Progenitor cell of endocrine pancreas (in vitro differentiated cells): ENCODE measurements around the gene DDX60. TPM values are rescaled to one million over a fixed set of nuclear protein-coding genes. Genes with fewer than 3 reads are reported as not detected.

ENCODE experiments used
- DNase-seq: peaks from one replicate; pipeline ENCODE4 v3.0.0; 2021; ENCODE audit warnings: low spot score; ENCODE audit not compliant: unreplicated experiment
- H3K27ac Mint-ChIP-seq: 2 replicates; pipeline ENCODE4 v1.8.0; 2021; ENCODE audit warnings: mild to moderate bottlenecking, moderate library complexity, mixed read lengths
- H3K27me3 Mint-ChIP-seq: 2 replicates; pipeline ENCODE4 v1.8.0; 2021; ENCODE audit warnings: mixed read lengths
- H3K36me3 Mint-ChIP-seq: 2 replicates; pipeline ENCODE4 v1.8.0; 2022; ENCODE audit warnings: mixed read lengths; ENCODE audit not compliant: insufficient read depth
- H3K4me1 Mint-ChIP-seq: 2 replicates; pipeline ENCODE4 v1.8.0; 2021; ENCODE audit warnings: low read depth, mixed read lengths
- H3K4me3 Mint-ChIP-seq: 2 replicates; pipeline ENCODE4 v1.8.0; 2021; ENCODE audit warnings: low read depth, mild to moderate bottlenecking, moderate library complexity, mixed read lengths
- H3K9me3 Mint-ChIP-seq: 2 replicates; pipeline ENCODE4 v1.8.0; 2021; ENCODE audit warnings: low read depth, mixed read lengths
- CTCF ChIP-seq: fragments of 200-600 bp; sonication (generic); IDR thresholded peaks from one replicate; pipeline ENCODE4 v1.5.0; 2021; ENCODE audit warnings: antibody characterized with exemption, mild to moderate bottlenecking; ENCODE audit not compliant: unreplicated experiment
- total RNA-seq: library from RNA; stranded (reverse); gene quantifications from 2 replicates; pipeline ENCODE4 v1.2.1, GENCODE V29; 2021

The DDX60 gene
- total RNA-seq, 1 donor from 2014 or later, result 0.74 TPM

- no peak for TF ChIP-seq CTCF
- H3K36me3 Mint-ChIP-seq, result no peaks in the 10 kb centered on the region
- no peak overlapping the region for H3K27ac Mint-ChIP-seq
- no peaks in the 10 kb centered on the region for H3K4me1 Mint-ChIP-seq
- H3K9me3 Mint-ChIP-seq, result peaks cover 19% of the 10 kb centered on the region
- no peak for DNase-seq
- no peak overlapping the region for H3K4me3 Mint-ChIP-seq
- no peaks in the 10 kb centered on the region for H3K27me3 Mint-ChIP-seq
Measured at GRCh38 chr4:168197926-168198325, 120.6 kb downstream of the DDX60 start.

- no peak overlapping the region for H3K27ac Mint-ChIP-seq
- no peak for TF ChIP-seq CTCF
Measured at GRCh38 chr4:168188754-168189153, 129.8 kb downstream of the DDX60 start.

GRCh38 chr4:168183717-168184571 is 134.6 kb downstream of the DDX60 start:
- DNase-seq, result no peak
- Mint-ChIP-seq H3K9me3 (no peaks in the 10 kb centered on the region), H3K27me3 (no peaks in the 10 kb centered on the region), H3K4me1 (no peaks in the 10 kb centered on the region), H3K4me3 (no peak overlapping the region), H3K36me3 (no peaks in the 10 kb centered on the region), H3K27ac (no peak overlapping the region)
- peak; percentile 67 for TF ChIP-seq CTCF

More at GRCh38 chr4:168188754-168189153, 129.8 kb downstream of the DDX60 start:
- Mint-ChIP-seq H3K9me3 (no peaks in the 10 kb centered on the region), H3K4me1 (no peaks in the 10 kb centered on the region), H3K4me3 (no peak overlapping the region), H3K27me3 (no peaks in the 10 kb centered on the region), H3K36me3 (no peaks in the 10 kb centered on the region)
- DNase-seq, result no peak

- H3K4me1 Mint-ChIP-seq, result peaks cover 10% of the 10 kb centered on the region
- no peaks in the 10 kb centered on the region for H3K36me3 Mint-ChIP-seq
- H3K27ac Mint-ChIP-seq, result no peak overlapping the region
- TF ChIP-seq CTCF, result no peak
- H3K4me3 Mint-ChIP-seq, result no peak overlapping the region
- no peaks in the 10 kb centered on the region for H3K27me3 Mint-ChIP-seq
- no peaks in the 10 kb centered on the region for H3K9me3 Mint-ChIP-seq
- no peak for DNase-seq
Measured at GRCh38 chr4:168177546-168178149, 140.9 kb downstream of the DDX60 start.

- H3K9me3 Mint-ChIP-seq, result no peaks in the 10 kb centered on the region
- DNase-seq, result no peak
- H3K27ac Mint-ChIP-seq, result no peak overlapping the region
Measured at GRCh38 chr4:168174308-168174707, 144.2 kb downstream of the DDX60 start.

More at GRCh38 chr4:168174308-168174707, 144.2 kb downstream of the DDX60 start:
- no peak for TF ChIP-seq CTCF
- Mint-ChIP-seq H3K36me3 (no peaks in the 10 kb centered on the region), H3K27me3 (no peaks in the 10 kb centered on the region), H3K4me3 (no peak overlapping the region), H3K4me1 (peaks cover 10% of the 10 kb centered on the region)
